ENCODE results near the gene PTPN20. TPM values are rescaled to one million over a fixed set of nuclear protein-coding genes. Genes with fewer than 3 reads are reported as not detected.
"Not testable (repeated sequence)": the region's sequence is repeated elsewhere in the genome, so short reads cannot be mapped to it uniquely, and the experiment has no call there.

PTPN20 gene
- total RNA-seq, 1 donor from 2014 or later: 18.8 TPM

GRCh38 chr10:46948687-46949518 is 37.7 kb downstream of the PTPN20 start:
- not testable (repeated sequence) for FAIRE-seq; DNase-seq (ENCODE audit: low spot score in 2 of 2)

- not testable (repeated sequence) for FAIRE-seq; DNase-seq (ENCODE audit: low spot score in 2 of 2)
These were observed 41.3 kb downstream of the PTPN20 start for GRCh38 chr10:46952540-46952939.

- DNase-seq (ENCODE audit: low spot score in 2 of 2); FAIRE-seq: not testable (repeated sequence)
These were observed 49.5 kb downstream of the PTPN20 start for GRCh38 chr10:46960742-46961141.

DNA sequence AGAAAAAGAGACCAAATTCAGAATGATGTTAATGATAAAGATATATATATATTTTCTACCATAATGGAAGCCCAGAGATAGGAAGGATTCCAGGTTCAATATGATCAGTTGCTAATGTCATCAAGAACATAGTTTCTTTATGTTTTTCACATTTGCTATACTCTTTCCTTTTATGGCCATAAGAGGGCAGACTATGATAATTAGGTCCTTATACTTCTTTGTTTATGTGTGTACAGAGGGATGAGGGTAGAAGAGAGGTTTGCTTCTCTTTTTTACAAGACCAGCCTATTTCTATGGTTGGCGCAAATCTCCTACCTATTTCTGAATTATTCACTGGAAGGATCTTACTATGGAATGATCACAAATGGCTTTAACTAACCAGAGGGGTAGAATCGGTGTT is 52.1 kb downstream of the PTPN20 start:
- not testable (repeated sequence) for DNase-seq (ENCODE audit: low spot score in 2 of 2); FAIRE-seq

DNA sequence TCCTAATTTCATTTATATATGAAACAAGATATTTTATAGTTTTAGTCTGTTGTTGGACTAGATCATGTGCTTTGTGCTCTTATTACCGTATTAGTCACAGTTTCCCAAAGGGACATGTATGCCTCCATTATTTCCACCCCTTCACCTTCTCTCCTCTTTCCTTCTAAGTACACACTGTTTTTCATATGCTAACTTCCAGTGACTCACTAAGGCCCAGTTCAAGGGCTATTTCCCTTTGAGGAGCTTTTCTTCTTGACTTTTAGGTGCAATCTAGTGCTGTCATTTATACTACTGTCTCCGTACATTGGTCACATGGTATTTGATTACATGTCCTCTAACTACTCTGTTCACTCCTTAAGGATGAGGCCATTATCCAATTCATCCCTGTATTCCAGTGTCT is 55.8 kb downstream of the PTPN20 start:
- not testable (repeated sequence) for FAIRE-seq; DNase-seq (ENCODE audit: low spot score in 2 of 2)

GRCh38 chr10:46980223-46980622 is 69.0 kb downstream of the PTPN20 start:
- not testable (repeated sequence) for FAIRE-seq; DNase-seq (ENCODE audit: low spot score in 2 of 2)

- not testable (repeated sequence) for DNase-seq (ENCODE audit: low spot score in 2 of 2)
- peak; percentile 96 for FAIRE-seq
These were observed 76.2 kb downstream of the PTPN20 start for GRCh38 chr10:46987233-46987924.

DNA sequence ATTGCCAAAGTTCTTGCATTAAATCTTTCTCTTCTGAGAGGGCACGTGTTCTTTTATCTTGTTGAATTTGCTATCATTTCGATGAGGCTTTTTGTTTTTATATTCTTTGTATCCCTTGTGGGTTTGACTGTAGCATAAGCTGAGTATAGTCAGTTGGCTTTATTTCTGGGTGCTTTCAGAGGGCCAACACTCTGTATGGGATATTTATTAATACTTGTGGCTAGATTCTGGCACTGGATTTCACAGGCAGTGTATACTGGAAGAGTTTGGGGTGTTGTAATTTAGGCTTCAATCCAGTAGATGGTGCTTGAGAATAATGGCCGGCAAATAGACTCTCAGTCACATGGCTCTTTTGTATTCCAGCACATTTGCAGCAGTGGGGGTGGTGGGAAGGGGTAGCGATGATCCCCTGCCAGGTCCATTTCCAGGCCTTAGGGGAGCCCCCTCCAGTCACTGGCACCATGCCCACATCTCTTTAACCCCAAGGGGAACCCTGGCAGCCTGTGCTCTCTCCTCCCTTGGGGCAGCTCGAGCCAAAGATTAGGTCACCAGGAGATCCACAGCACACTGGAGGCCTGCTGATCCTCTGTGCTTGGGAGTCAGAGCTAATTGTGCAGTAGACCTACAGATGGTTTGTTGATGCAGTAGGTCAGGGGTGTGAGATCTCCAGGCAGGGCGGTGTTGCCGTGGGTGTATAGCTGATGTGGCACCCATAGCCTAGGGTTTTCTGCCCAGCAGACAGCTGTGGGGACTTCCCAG is 81.8 kb downstream of the PTPN20 start:
- no peak for FAIRE-seq
- DNase-seq (ENCODE audit: low spot score in 2 of 2): peak in 1 of 2 donors; percentile 15

GRCh38 chr10:46995234-46995633 is 84.0 kb downstream of the PTPN20 start:
- DNase-seq (ENCODE audit: low spot score in 2 of 2) (no peak), FAIRE-seq (no peak)

GRCh38 chr10:46998192-46998591 is 87.0 kb downstream of the PTPN20 start:
- DNase-seq (ENCODE audit: low spot score in 2 of 2): no peak
- FAIRE-seq: no peak

DNA sequence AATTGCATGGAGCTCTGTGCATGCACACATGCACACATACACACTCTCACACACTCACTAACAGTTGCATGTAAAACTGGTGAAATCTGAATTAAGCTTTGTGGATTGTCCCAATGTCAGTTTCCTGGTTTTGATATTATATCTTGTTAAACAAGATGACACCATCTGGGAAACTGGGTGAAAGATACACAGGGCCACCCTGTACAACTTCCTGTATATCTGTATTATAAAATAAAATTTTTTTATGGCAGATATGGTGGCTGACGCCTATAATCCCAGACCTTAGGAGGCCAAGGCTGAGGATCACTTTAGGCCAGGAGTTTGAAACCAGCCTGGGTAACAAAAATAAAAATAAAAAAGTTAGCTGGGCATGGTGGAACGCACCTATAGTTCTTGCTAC is 87.4 kb downstream of the PTPN20 start:
- no peak for FAIRE-seq
- DNase-seq (ENCODE audit: low spot score in 2 of 2): no peak

DNA sequence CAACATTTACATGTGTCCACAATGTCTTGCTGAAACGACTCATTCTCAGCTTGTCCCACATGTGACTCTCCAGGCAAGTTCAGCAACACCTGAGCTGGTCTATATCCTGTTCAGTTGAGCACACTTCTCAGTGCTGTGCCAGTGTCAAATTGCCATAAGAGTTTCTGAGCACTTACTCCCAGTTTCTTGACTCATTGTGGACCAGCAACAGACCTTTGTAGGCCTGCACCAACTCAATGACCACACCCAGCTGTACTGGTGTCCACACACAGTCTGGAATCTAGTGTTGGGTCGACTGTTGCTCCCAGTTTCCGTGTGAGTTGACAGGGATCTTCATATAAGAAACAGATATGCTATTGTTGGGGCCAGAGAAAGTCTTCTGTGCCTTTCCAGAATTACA is 88.0 kb downstream of the PTPN20 start:
- FAIRE-seq (no peak), DNase-seq (ENCODE audit: low spot score in 2 of 2) (no peak)

- DNase-seq (ENCODE audit: low spot score in 2 of 2) (no peak), FAIRE-seq (no peak)
These were observed 97.5 kb downstream of the PTPN20 start for GRCh38 chr10:47008769-47009168.

GRCh38 chr10:47009215-47009838 is 98.1 kb downstream of the PTPN20 start:
- FAIRE-seq (no peak), DNase-seq (ENCODE audit: low spot score in 2 of 2) (no peak)

DNA sequence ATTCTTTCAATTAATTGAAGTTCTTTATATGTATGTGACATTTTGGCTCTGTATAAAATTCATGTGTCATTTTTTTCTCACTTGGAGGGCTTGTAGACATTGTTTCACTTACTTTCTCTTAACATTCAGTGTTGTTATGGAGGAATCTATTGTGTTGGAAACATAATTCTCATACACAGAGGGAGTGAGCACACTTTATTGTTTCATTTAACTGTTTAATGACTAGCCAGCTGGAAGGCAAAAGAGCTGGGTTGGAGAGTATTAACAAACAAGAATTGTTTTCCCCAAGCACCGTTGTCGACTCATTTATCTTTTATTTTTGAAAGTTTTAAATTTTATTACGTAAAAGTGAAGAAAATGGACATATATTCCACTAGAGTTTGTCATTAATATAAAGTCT is 98.8 kb downstream of the PTPN20 start:
- no peak for DNase-seq (ENCODE audit: low spot score in 2 of 2)
- FAIRE-seq: no peak

DNA sequence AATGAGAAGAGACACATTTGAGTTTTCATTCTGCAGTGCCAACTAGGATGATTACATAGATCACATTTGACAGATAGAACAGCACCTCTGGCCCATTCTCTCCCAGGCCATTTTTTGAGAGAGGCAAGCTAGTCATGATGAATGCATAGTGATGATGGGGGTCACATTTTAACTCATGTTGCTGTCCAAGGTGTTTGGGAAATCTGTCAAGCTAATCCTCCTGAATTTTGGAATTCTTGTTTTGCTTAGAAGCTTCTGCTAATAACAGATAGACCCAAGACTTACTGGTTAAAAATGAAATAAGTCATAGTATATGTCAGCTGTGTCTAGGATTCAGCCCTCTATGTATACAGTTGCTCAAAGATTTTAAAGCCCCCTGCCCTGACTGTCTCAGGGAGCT is 101.0 kb downstream of the PTPN20 start:
- no peak for DNase-seq (ENCODE audit: low spot score in 2 of 2)
- FAIRE-seq: no peak

DNA sequence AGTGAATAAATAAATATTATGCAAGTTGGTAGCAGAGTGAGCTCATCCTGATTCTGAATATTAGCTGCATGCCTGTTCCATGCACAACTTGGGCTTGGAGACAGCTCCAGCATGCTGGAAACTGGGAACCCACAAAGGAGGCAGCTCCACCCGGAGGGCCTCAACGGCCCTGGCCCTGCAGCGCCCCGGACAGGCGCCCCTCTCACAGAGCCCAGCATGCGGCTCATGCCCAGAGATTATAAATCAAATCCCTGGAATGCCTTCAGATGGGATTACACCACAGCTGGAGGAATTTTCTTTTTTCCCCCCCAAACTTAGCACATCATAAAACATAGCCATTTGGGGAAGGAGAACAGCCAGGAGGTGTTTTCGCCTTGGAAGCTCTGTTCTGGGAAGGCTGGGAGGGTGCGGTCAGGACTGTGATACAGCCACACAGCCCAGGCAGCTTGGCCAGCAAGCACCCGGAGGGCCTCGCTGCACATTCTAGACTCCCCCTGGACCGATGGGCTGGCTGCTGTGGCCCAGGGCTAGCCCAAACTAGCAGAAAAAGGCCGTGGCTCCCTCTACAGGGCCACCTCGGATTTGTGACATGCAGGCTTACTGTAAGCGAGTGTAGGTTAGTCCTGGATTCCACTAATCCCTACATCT is 102.4 kb downstream of the PTPN20 start:
- DNase-seq (ENCODE audit: low spot score in 2 of 2) (no peak), FAIRE-seq (no peak)

- FAIRE-seq: no peak
- no peak for DNase-seq (ENCODE audit: low spot score in 2 of 2)
These were observed 104.2 kb downstream of the PTPN20 start for GRCh38 chr10:47015404-47015803.

DNA sequence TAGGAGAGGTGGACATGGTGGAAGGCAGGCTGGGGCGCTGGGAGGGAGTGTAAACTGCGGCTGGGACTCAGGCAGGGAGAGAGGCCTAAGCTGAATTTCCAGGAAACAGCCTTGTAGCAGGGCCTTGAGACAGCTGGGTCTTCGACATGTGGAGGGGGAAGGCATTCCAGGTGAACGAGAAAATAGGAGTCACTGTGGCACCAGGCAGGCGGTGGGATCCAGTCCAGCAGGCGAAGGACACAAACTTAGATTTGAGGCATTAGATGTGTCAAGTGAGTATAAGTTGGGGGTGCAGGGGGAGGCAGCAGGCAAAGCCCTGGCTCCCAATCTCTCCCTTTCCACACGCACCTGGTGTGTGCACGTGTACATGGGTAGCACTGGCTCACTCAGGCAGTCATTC is 105.3 kb downstream of the PTPN20 start:
- FAIRE-seq (no peak), DNase-seq (ENCODE audit: low spot score in 2 of 2) (no peak)

All from frontal cortex (tissue), 4 donors.